CD14-positive monocyte (primary cell): Measurements from ENCODE around the gene PODXL. TPM values are rescaled to one million over a fixed set of nuclear protein-coding genes. Genes with fewer than 3 reads are reported as not detected.

Experiments used
- DNase-seq, 3 donors: peaks; one replicate each; pipeline ENCODE4 v3.0.0-alpha.2; 2011 to 2022
- H2AFZ ChIP-seq: 2 replicates; pipeline ENCODE4 v1.6.0; 2012; ENCODE audit warnings: mild to moderate bottlenecking, low read depth, low read length, inconsistent platforms; ENCODE audit not compliant: insufficient read depth, poor library complexity, severe bottlenecking
- H3K27ac ChIP-seq, 2 donors: 1 replicate in 1 of 2; 2 replicates in 1 of 2; pipeline ENCODE4 v1.5.1; 2012 to 2013; ENCODE audit warnings: low read length in 2 of 2, control low read depth in 1 of 2, inconsistent platforms in 1 of 2, low read depth in 1 of 2, mild to moderate bottlenecking in 1 of 2
- H3K27me3 ChIP-seq, 2 donors: one replicate each; pipeline versions ENCODE4 v1.6.0 to v1.6.1; 2011 to 2013; ENCODE audit warnings: low read length in 2 of 2; ENCODE audit not compliant: control insufficient read depth in 2 of 2, insufficient read depth in 2 of 2
- H3K36me3 ChIP-seq, 2 donors: replicated peaks in 1 of 2; 1 replicate in 1 of 2; 2 replicates in 1 of 2; pipeline versions ENCODE4 v1.5.1 to v1.6.1; 2012 to 2013; ENCODE audit warnings: low read length in 2 of 2, control low read depth in 1 of 2, inconsistent platforms in 1 of 2, mild to moderate bottlenecking in 1 of 2; ENCODE audit not compliant: insufficient read depth in 2 of 2, control insufficient read depth in 1 of 2
- H3K4me1 ChIP-seq, 2 donors: 1 replicate in 1 of 2; 2 replicates in 1 of 2; pipeline versions ENCODE4 v1.5.1 to v1.6.1; 2012 to 2013; ENCODE audit warnings: low read length in 2 of 2, control low read depth in 1 of 2, inconsistent platforms in 1 of 2, mild to moderate bottlenecking in 1 of 2, moderate library complexity in 1 of 2; ENCODE audit not compliant: insufficient read depth in 2 of 2, control insufficient read depth in 1 of 2
- H3K4me2 ChIP-seq: replicated peaks from 2 replicates; pipeline ENCODE3; 2012; ENCODE audit warnings: low read length, moderate library complexity, mild to moderate bottlenecking; ENCODE audit not compliant: poor library complexity, severe bottlenecking; ENCODE audit errors: extremely low read depth
- H3K4me3 ChIP-seq, 3 experiments: fragments of 200-600 bp in 1 of 3; sonication (generic) in 1 of 3; replicated peaks in 1 of 3; 1 replicate in 2 of 3; 2 replicates in 1 of 3; pipeline ENCODE4 v1.5.1; 2011 to 2013; ENCODE audit warnings: low read length in 3 of 3, mild to moderate bottlenecking in 3 of 3, control low read depth in 2 of 3, low read depth in 2 of 3, inconsistent platforms in 1 of 3, moderate library complexity in 1 of 3
- H3K79me2 ChIP-seq: 2 replicates; pipeline ENCODE4 v1.6.0; 2012; ENCODE audit warnings: mild to moderate bottlenecking, control low read depth, inconsistent platforms, low read length, moderate library complexity; ENCODE audit not compliant: insufficient read depth
- H3K9ac ChIP-seq: 2 replicates; pipeline ENCODE4 v1.6.0; 2017; ENCODE audit warnings: low read length, mild to moderate bottlenecking; ENCODE audit not compliant: insufficient read depth, poor library complexity, severe bottlenecking
- H3K9me3 ChIP-seq, 2 donors: replicated peaks in 1 of 2; 1 replicate in 1 of 2; 2 replicates in 1 of 2; pipeline versions ENCODE4 v1.5.1 to v1.6.1; 2012 to 2013; ENCODE audit warnings: low read length in 2 of 2, control low read depth in 1 of 2; ENCODE audit not compliant: control insufficient read depth in 1 of 2, insufficient read depth in 1 of 2
- H4K20me1 ChIP-seq: 2 replicates; pipeline ENCODE4 v1.6.0; 2012; ENCODE audit warnings: mild to moderate bottlenecking, low read length, control low read depth, moderate library complexity; ENCODE audit not compliant: insufficient read depth
- H3K27ac Mint-ChIP-seq, 7 donors: one replicate each; pipeline ENCODE4 v1.8.0; 2020; ENCODE audit warnings: mild to moderate bottlenecking in 7 of 7, mixed read lengths in 7 of 7, moderate library complexity in 6 of 7, inconsistent platforms in 2 of 7
- H3K27me3 Mint-ChIP-seq, 3 donors: one replicate each; pipeline ENCODE4 v1.8.0; 2021 to 2022; ENCODE audit warnings: low read depth in 3 of 3, mild to moderate bottlenecking in 3 of 3, mixed read lengths in 3 of 3, moderate library complexity in 3 of 3, inconsistent platforms in 1 of 3
- H3K36me3 Mint-ChIP-seq, 2 donors: one replicate each; pipeline ENCODE4 v1.8.0; 2020; ENCODE audit warnings: mixed read lengths in 2 of 2, inconsistent platforms in 1 of 2, mild to moderate bottlenecking in 1 of 2
- H3K4me1 Mint-ChIP-seq: one replicate; pipeline ENCODE4 v1.8.0; 2020; ENCODE audit warnings: mild to moderate bottlenecking, mixed read lengths
- H3K4me3 Mint-ChIP-seq, 2 donors: one replicate each; pipeline ENCODE4 v1.8.0; 2020; ENCODE audit warnings: mild to moderate bottlenecking in 2 of 2, mixed read lengths in 2 of 2, moderate library complexity in 1 of 2
- H3K9me3 Mint-ChIP-seq, 7 donors: one replicate each; pipeline ENCODE4 v1.8.0; 2020 to 2022; ENCODE audit warnings: mixed read lengths in 7 of 7, mild to moderate bottlenecking in 6 of 7, moderate library complexity in 6 of 7, inconsistent platforms in 2 of 7
- CTCF ChIP-seq: fragments of 200-600 bp; IDR thresholded peaks from one replicate; pipeline ENCODE4 v1.8.0; 2022; ENCODE audit warnings: antibody characterized with exemption, mild to moderate bottlenecking
- WGBS: methylation state at CpG from one replicate; pipeline ENCODE4 v1.1.5; 2013; ENCODE audit warnings: missing lambda C conversion rate; ENCODE audit not compliant: insufficient coverage; 5-methylcytosine and 5-hydroxymethylcytosine counted together
- intact Hi-C, 2 donors: fragments of 100-400 bp; cut with micrococcal nuclease; formaldehyde crosslinking; loops; one replicate each; pipeline versions ENCODE4 v1.15.0 to v1.15.1; 2023
- polyA plus RNA-seq, 3 donors: library from polyadenylated mRNA; depleted of rRNA in 1 of 3; unstranded in 2 of 3; stranded (reverse) in 1 of 3; fragments of 300-500 nt in 2 of 3; fragments of >200 nt in 1 of 3; fragmentation: Illumina TruSeq in 2 of 3; gene quantifications; 1 replicate in 2 of 3; 2 replicates in 1 of 3; pipeline ENCODE4 v1.2.3, GENCODE V29; 2012 to 2021

The PODXL gene
- polyA plus RNA-seq, 3 donors: 0.20 to 0.25 TPM; not detected in 1

GRCh38 chr7:131494182-131494581 is 62.2 kb downstream of the PODXL start:
- Mint-ChIP-seq H3K9me3 (no peaks in the 10 kb centered on the region), H3K4me1 (no peaks in the 10 kb centered on the region), H3K36me3 (peaks cover 37 to 53% of the 10 kb centered on the region in 2 donors), H3K27ac (no peak overlapping the region), H3K4me3 (no peak overlapping the region), H3K27me3 (no peaks in the 10 kb centered on the region)
- H3K27ac ChIP-seq: no peak overlapping the region
- no CpG with 5 or more reads among the region's 2 CpGs for WGBS
- H3K9me3 ChIP-seq: no peaks in the 10 kb centered on the region
- H3K4me2 ChIP-seq: no peak overlapping the region
- H3K36me3 ChIP-seq: peaks cover 11 to 73% of the 10 kb centered on the region in 2 donors
- no peak overlapping the region for H3K4me3 ChIP-seq
- no peaks in the 10 kb centered on the region for H4K20me1 ChIP-seq
- H2AFZ ChIP-seq: no peak overlapping the region
- H3K79me2 ChIP-seq: no peaks in the 10 kb centered on the region
- intact Hi-C loops: no loop called here
- no peaks in the 10 kb centered on the region for H3K27me3 ChIP-seq
- H3K9ac ChIP-seq: no peak overlapping the region
- TF ChIP-seq CTCF: no peak
- no peak for DNase-seq
- no peaks in the 10 kb centered on the region for H3K4me1 ChIP-seq

GRCh38 chr7:131493581-131493980 is 62.8 kb downstream of the PODXL start:
- no peak overlapping the region for H3K4me3 Mint-ChIP-seq
- no peak overlapping the region for H3K27ac ChIP-seq
- H3K4me2 ChIP-seq: no peak overlapping the region
- DNase-seq: no peak
- intact Hi-C loops: no loop called here
- H3K4me1 Mint-ChIP-seq: no peaks in the 10 kb centered on the region
- no peaks in the 10 kb centered on the region for H3K79me2 ChIP-seq
- no peak for TF ChIP-seq CTCF
- H2AFZ ChIP-seq: no peak overlapping the region
- H3K27me3 ChIP-seq: no peaks in the 10 kb centered on the region
- peaks cover 34 to 58% of the 10 kb centered on the region in 2 donors for H3K36me3 Mint-ChIP-seq
- no peaks in the 10 kb centered on the region for H3K27me3 Mint-ChIP-seq
- H3K9me3 ChIP-seq: no peaks in the 10 kb centered on the region
- peaks cover 11 to 74% of the 10 kb centered on the region in 2 donors for H3K36me3 ChIP-seq
- no peaks in the 10 kb centered on the region for H4K20me1 ChIP-seq
- no peak overlapping the region for H3K27ac Mint-ChIP-seq
- H3K4me3 ChIP-seq: no peak overlapping the region
- no peaks in the 10 kb centered on the region for H3K9me3 Mint-ChIP-seq
- no peaks in the 10 kb centered on the region for H3K4me1 ChIP-seq
- H3K9ac ChIP-seq: no peak overlapping the region
